A673 (cell line): Measurements from ENCODE around the gene APIP. TPM values are rescaled to one million over a fixed set of nuclear protein-coding genes. Genes with fewer than 3 reads are reported as not detected.

Experiments used
- BruUV-seq: library from RNA; stranded (reverse); fragments of 400-500 nt; replicated peaks from 2 replicates; lab custom pipeline; 2021; lab: Mats Ljungman, UMichigan
- CTCF ChIA-PET: fragments of 300-600 bp; sonication (Branson Sonifier 250); formaldehyde crosslinking; loops from one replicate; lab custom pipeline; 2022; ENCODE audit warnings: antibody characterized with exemption; lab: Charles Lee
- POLR2A ChIA-PET: fragments of 300-600 bp; sonication (Branson Sonifier 250); formaldehyde crosslinking; loops from one replicate; lab custom pipeline; 2022; ENCODE audit warnings: antibody characterized with exemption; ENCODE audit not compliant: low non-redundant PET; lab: Charles Lee
- DNase-seq: peaks from one replicate; pipeline ENCODE4 v3.0.0-alpha.2; 2015; ENCODE audit warnings: low spot score
- H3K27ac ChIP-seq: fragments of 200-600 bp; sonication (generic); 2 replicates; pipeline ENCODE4 v1.5.1; 2016; ENCODE audit warnings: mixed run types, low read depth, mild to moderate bottlenecking, mixed read lengths, antibody characterized with exemption, low read length; ENCODE audit not compliant: poor library complexity, severe bottlenecking
- H3K27me3 ChIP-seq: fragments of 200-600 bp; sonication (generic); replicated peaks from 2 replicates; pipeline ENCODE4 v1.6.1; 2017; ENCODE audit warnings: mixed run types, low read depth, mild to moderate bottlenecking, mixed read lengths, antibody characterized with exemption, low read length; ENCODE audit not compliant: insufficient read depth, poor library complexity
- H3K36me3 ChIP-seq: fragments of 200-600 bp; sonication (generic); 2 replicates; pipeline ENCODE4 v1.6.1; 2016; ENCODE audit warnings: mixed run types, mild to moderate bottlenecking, mixed read lengths, antibody characterized with exemption, low read length; ENCODE audit not compliant: insufficient read depth, poor library complexity, severe bottlenecking
- H3K4me1 ChIP-seq: fragments of 200-600 bp; sonication (generic); 2 replicates; pipeline ENCODE4 v1.6.1; 2017; ENCODE audit warnings: mixed run types, mild to moderate bottlenecking, mixed read lengths, antibody characterized with exemption, low read length; ENCODE audit not compliant: insufficient read depth, poor library complexity, severe bottlenecking
- H3K4me3 ChIP-seq: fragments of 200-600 bp; sonication (generic); 2 replicates; pipeline ENCODE4 v1.5.1; 2016; ENCODE audit warnings: low read depth, mixed run types, mild to moderate bottlenecking, mixed read lengths, low read length; ENCODE audit not compliant: poor library complexity, severe bottlenecking
- H3K9me3 ChIP-seq: fragments of 200-600 bp; sonication (generic); 2 replicates; pipeline ENCODE4 v1.6.1; 2016; ENCODE audit warnings: mixed run types, low read depth, mild to moderate bottlenecking, mixed read lengths, antibody characterized with exemption, low read length; ENCODE audit not compliant: poor library complexity, severe bottlenecking
- CTCF ChIP-seq: fragments of 300-800, 200-600 bp; sonication (generic); conservative IDR thresholded peaks from 2 replicates; pipeline ENCODE4 v1.5.1; 2017; ENCODE audit warnings: low read depth, mild to moderate bottlenecking, antibody characterized with exemption, low read length, moderate library complexity, mixed read lengths
- EZH2 ChIP-seq: fragments of 200-600 bp; sonication (generic); IDR thresholded peaks from 2 replicates; pipeline ENCODE4 v1.6.1; 2017; ENCODE audit warnings: borderline replicate concordance, low read depth, mild to moderate bottlenecking, mixed read lengths, antibody characterized with exemption, low read length; ENCODE audit not compliant: poor library complexity, severe bottlenecking
- intact Hi-C: fragments of 100-400 bp; cut with micrococcal nuclease; formaldehyde crosslinking; loops from one replicate; pipeline ENCODE4 v1.10.0; 2022; ENCODE audit not compliant: unreplicated experiment
- total RNA-seq: library from RNA; stranded (reverse); gene quantifications from 2 replicates; pipeline ENCODE4 v1.2.3, GENCODE V29; 2021

The APIP gene
- total RNA-seq, 1 experiment from 2014 or later, result 99.8 TPM

- TF ChIP-seq CTCF (no peak), EZH2 (no peak)
- intact Hi-C loops, result loop anchor here (1.0 to 10.0 kb wide), 5 partner anchors 312 to 1338 kb away; no protein-coding TSS in a partner anchor
- no peak overlapping the region for H3K4me3 ChIP-seq
- H3K9me3 ChIP-seq, result no peaks in the 10 kb centered on the region
- no peak overlapping the region for H3K27ac ChIP-seq
- peaks cover 25% of the 10 kb centered on the region for H3K4me1 ChIP-seq
- H3K27me3 ChIP-seq, result no peaks in the 10 kb centered on the region
- CTCF ChIA-PET, result interaction anchor here (0.6 to 3.6 kb wide), 6 partner anchors 11 to 465 kb away, joined by 3 to 18 read pairs (median 4); no protein-coding TSS in a partner anchor
- POLR2A ChIA-PET, result no interaction called here
- no peak for DNase-seq
- peaks cover 7% of the 10 kb centered on the region for H3K36me3 ChIP-seq
- BruUV-seq, result no TSS peak
Measured at GRCh38 chr11:34926831-34927132, 10.6 kb upstream of the APIP start.

- no TSS peak for BruUV-seq
- Histone ChIP-seq H3K4me1 (peaks cover 25% of the 10 kb centered on the region), H3K4me3 (no peak overlapping the region), H3K9me3 (no peaks in the 10 kb centered on the region), H3K27ac (no peak overlapping the region), H3K36me3 (peaks cover 2% of the 10 kb centered on the region), H3K27me3 (no peaks in the 10 kb centered on the region)
- ChIA-PET CTCF (interaction anchor here (0.6 to 3.6 kb wide), 6 partner anchors 11 to 466 kb away, joined by 3 to 18 read pairs (median 4); no protein-coding TSS in a partner anchor), POLR2A (no interaction called here)
- intact Hi-C loops, result loop anchor here (1.0 to 10.0 kb wide), 5 partner anchors 312 to 1339 kb away; no protein-coding TSS in a partner anchor
- DNase-seq, result peak; percentile 89
- TF ChIP-seq EZH2 (no peak), CTCF (peak; percentile 98)
Measured at GRCh38 chr11:34926101-34926830, 10.1 kb upstream of the APIP start.

GRCh38 chr11:34924714-34925113 is 8.5 kb upstream of the APIP start:
- H3K4me1 ChIP-seq, result peaks cover 25% of the 10 kb centered on the region
- DNase-seq, result no peak
- H3K27me3 ChIP-seq, result no peaks in the 10 kb centered on the region
- ChIA-PET POLR2A (no interaction called here), CTCF (interaction anchor here (3.6 kb wide), 1 partner anchor 467 kb away, joined by 18 read pairs; no protein-coding TSS in a partner anchor)
- H3K36me3 ChIP-seq, result no peaks in the 10 kb centered on the region
- no peaks in the 10 kb centered on the region for H3K9me3 ChIP-seq
- TF ChIP-seq EZH2, result no peak
- TF ChIP-seq CTCF, result no peak
- intact Hi-C loops, result loop anchor here (5.0 to 10.0 kb wide), 2 partner anchors 383 to 1340 kb away; no protein-coding TSS in a partner anchor
- H3K4me3 ChIP-seq, result no peak overlapping the region
- BruUV-seq, result no TSS peak
- no peak overlapping the region for H3K27ac ChIP-seq
